HCT116 (cell line): ENCODE measurements around the gene GCAT. TPM values are rescaled to one million over a fixed set of nuclear protein-coding genes. Genes with fewer than 3 reads are reported as not detected.

Experiments used
- ATAC-seq: fragments of 200-7000 bp; cut with Tn5 transposase; 2 replicates; pipeline ENCODE4 v1.9.1; 2020; ENCODE audit warnings: mild to moderate bottlenecking, moderate library complexity
- BruUV-seq: library from RNA; stranded (reverse); fragments of 400-500 nt; replicated peaks from 2 replicates; lab custom pipeline; 2021; lab: Mats Ljungman, UMichigan
- CTCF ChIA-PET: fragments of 300-600 bp; sonication (Branson Sonifier 250); formaldehyde crosslinking; loops from one replicate; lab custom pipeline; 2021; ENCODE audit warnings: antibody characterized with exemption; lab: Charles Lee
- POLR2A ChIA-PET: fragments of 300-600, 350-600 bp; sonication (Branson Sonifier 250); formaldehyde crosslinking; loops from one replicate; lab custom pipeline; 2021; ENCODE audit warnings: antibody characterized with exemption; lab: Charles Lee
- RAD21 ChIA-PET, 2 experiments: fragments of 300-600 bp; sonication (Branson Sonifier 250); formaldehyde crosslinking; loops; one replicate each; lab custom pipeline; 2023; ENCODE audit warnings: low total read pairs in 2 of 2; ENCODE audit not compliant: uncharacterized antibody in 2 of 2, unreplicated experiment in 2 of 2, low non-redundant PET in 1 of 2; lab: Charles Lee
- DNase-seq: peaks from one replicate; pipeline ENCODE4 v3.0.0-alpha.2; 2010; ENCODE audit warnings: low read depth, low spot score
- H2AFZ ChIP-seq: fragments of 200-600 bp; shearing (Covaris generic), sonication (generic); 2 replicates; pipeline ENCODE4 v1.6.1; 2017; ENCODE audit warnings: low read depth, mixed run types, mixed read lengths, antibody characterized with exemption, low read length; ENCODE audit not compliant: poor library complexity, severe bottlenecking
- H3K27ac ChIP-seq: 2 replicates; pipeline ENCODE4 v1.5.1; 2012; ENCODE audit warnings: low read depth, low read length
- H3K27me3 ChIP-seq: fragments of 200-600 bp; sonication (generic); 2 replicates; pipeline ENCODE4 v1.6.1; 2016; ENCODE audit warnings: mixed run types, low read length, mixed read lengths; ENCODE audit not compliant: insufficient read depth
- H3K36me3 ChIP-seq, 2 experiments: fragments of 200-500 bp in 1 of 2; fragments of 200-600 bp in 1 of 2; sonication (Bioruptor generic) in 1 of 2; sonication (generic) in 1 of 2; 2 replicates each; pipeline versions ENCODE4 v1.5.1 to v1.6.1; 2014 to 2016; ENCODE audit warnings: low read length in 2 of 2, inconsistent platforms in 1 of 2, mixed read lengths in 1 of 2, mixed run types in 1 of 2; ENCODE audit not compliant: insufficient read depth in 2 of 2, control insufficient read depth in 1 of 2
- H3K4me1 ChIP-seq, 2 experiments: fragments of 200-600 bp in 1 of 2; sonication (generic) in 1 of 2; 2 replicates each; pipeline versions ENCODE4 v1.5.1 to v1.6.1; 2012 to 2017; ENCODE audit warnings: low read length in 2 of 2, inconsistent platforms in 1 of 2, mild to moderate bottlenecking in 1 of 2, mixed read lengths in 1 of 2, mixed run types in 1 of 2, moderate library complexity in 1 of 2; ENCODE audit not compliant: insufficient read depth in 2 of 2, control insufficient read depth in 1 of 2
- H3K4me2 ChIP-seq: fragments of 200-600 bp; sonication (generic); 2 replicates; pipeline ENCODE4 v1.6.1; 2017; ENCODE audit warnings: mixed run types, low read length, mixed read lengths
- H3K4me3 ChIP-seq, 2 experiments: fragments of 200-600 bp in 1 of 2; sonication (generic) in 1 of 2; replicated peaks in 1 of 2; 2 replicates each; pipeline ENCODE4 v1.5.1; 2011 to 2016; ENCODE audit warnings: low read length in 2 of 2, control low read depth in 1 of 2, low read depth in 1 of 2, mild to moderate bottlenecking in 1 of 2, mixed read lengths in 1 of 2, mixed run types in 1 of 2
- H3K79me2 ChIP-seq: fragments of 200-600 bp; sonication (generic); 2 replicates; pipeline ENCODE4 v1.6.1; 2017; ENCODE audit warnings: mild to moderate bottlenecking, mixed run types, low read length, moderate library complexity, mixed read lengths; ENCODE audit not compliant: insufficient read depth
- H3K9ac ChIP-seq: fragments of 200-600 bp; sonication (generic); 2 replicates; pipeline ENCODE4 v1.6.1; 2016; ENCODE audit warnings: low read length, mixed read lengths
- H3K9me2 ChIP-seq: fragments of 200-600 bp; sonication (generic), shearing (Covaris generic); 2 replicates; pipeline ENCODE4 v1.6.1; 2017; ENCODE audit warnings: mixed run types, mild to moderate bottlenecking, moderate library complexity; ENCODE audit not compliant: insufficient read depth
- H3K9me3 ChIP-seq, 2 experiments: fragments of 200-500 bp in 1 of 2; fragments of 200-600 bp in 1 of 2; sonication (Bioruptor generic) in 1 of 2; sonication (generic) in 1 of 2; 2 replicates each; pipeline ENCODE4 v1.6.1; 2014 to 2017; ENCODE audit warnings: low read length in 2 of 2, mixed read lengths in 2 of 2, inconsistent platforms in 1 of 2, low read depth in 1 of 2, mild to moderate bottlenecking in 1 of 2, mixed run types in 1 of 2, moderate library complexity in 1 of 2; ENCODE audit not compliant: control insufficient read depth in 1 of 2, insufficient read depth in 1 of 2
- H4K20me1 ChIP-seq: fragments of 200-600 bp; sonication (generic), shearing (Covaris generic); 2 replicates; pipeline ENCODE4 v1.6.1; 2017; ENCODE audit warnings: mixed run types, mild to moderate bottlenecking, moderate library complexity; ENCODE audit not compliant: insufficient read depth
- CBX3 ChIP-seq: IDR thresholded peaks from 2 replicates; pipeline ENCODE4 v1.6.1; 2012; ENCODE audit warnings: low read depth
- ELF1 ChIP-seq: IDR thresholded peaks from 2 replicates; pipeline ENCODE4 v1.6.1; 2012; ENCODE audit warnings: low read depth, borderline replicate concordance
- EZH2 ChIP-seq: fragments of 200-600 bp; sonication (generic); IDR thresholded peaks from 2 replicates; pipeline ENCODE4 v1.6.1; 2017; ENCODE audit warnings: antibody characterized with exemption, mixed run types
- FOSL1 ChIP-seq: IDR thresholded peaks from 2 replicates; pipeline ENCODE4 v1.6.1; 2012; ENCODE audit warnings: low read depth
- JUND ChIP-seq: IDR thresholded peaks from 2 replicates; pipeline ENCODE4 v1.6.1; 2012
- POLR2AphosphoS5 ChIP-seq: IDR thresholded peaks from 2 replicates; pipeline ENCODE4 v1.6.1; 2011; ENCODE audit warnings: mild to moderate bottlenecking, low read depth, low read length, moderate library complexity
- RAD21 ChIP-seq: IDR thresholded peaks from 2 replicates; pipeline ENCODE4 v1.6.1; 2012; ENCODE audit warnings: low read depth, mild to moderate bottlenecking
- SP1 ChIP-seq: IDR thresholded peaks from 2 replicates; pipeline ENCODE4 v1.6.1; 2012; ENCODE audit warnings: low read depth
- TCF7L2 ChIP-seq: IDR thresholded peaks from 2 replicates; pipeline ENCODE4 v1.7.0; 2011; ENCODE audit warnings: borderline replicate concordance, inconsistent platforms; ENCODE audit not compliant: insufficient read depth, insufficient read length; ENCODE audit errors: extremely low read depth
- ZFX ChIP-seq: fragments of 450-650 bp; IDR thresholded peaks from 2 replicates; pipeline ENCODE4 v1.6.1; 2017
- ZNF274 ChIP-seq: fragments of 200-500 bp; sonication (Bioruptor generic); IDR thresholded peaks from 2 replicates; pipeline ENCODE4 v1.6.1; 2014; ENCODE audit warnings: mild to moderate bottlenecking, low read depth, low read length, inconsistent platforms
- intact Hi-C: fragments of 100-400 bp; cut with micrococcal nuclease; formaldehyde crosslinking; loops from 2 replicates; pipeline ENCODE4 v1.10.0; 2022
- total RNA-seq: library from RNA; stranded (reverse); gene quantifications from one replicate; pipeline ENCODE4 v1.2.1, GENCODE V29; 2021; ENCODE audit not compliant: unreplicated experiment
- TF ChIP-seq, protein P1 (sequence below), 3 experiments: fragments of 200-600 bp in 1 of 3; sonication (generic) in 1 of 3; IDR thresholded peaks in 2 of 3; conservative IDR thresholded peaks in 1 of 3; 2 replicates each; pipeline ENCODE4 v1.5.1; 2012 to 2017; ENCODE audit warnings: low read depth in 2 of 3, low read length in 2 of 3, antibody characterized with exemption in 1 of 3, borderline replicate concordance in 1 of 3, control low read depth in 1 of 3, mild to moderate bottlenecking in 1 of 3, mixed read lengths in 1 of 3, mixed run types in 1 of 3, moderate library complexity in 1 of 3; ENCODE audit not compliant: insufficient read depth in 1 of 3
- TF ChIP-seq, protein P2 (sequence below): IDR thresholded peaks from 2 replicates; pipeline ENCODE4 v1.6.1; 2012
- TF ChIP-seq, protein P3 (sequence below): IDR thresholded peaks from 2 replicates; pipeline ENCODE4 v1.6.1; 2012
- TF ChIP-seq, protein P4 (sequence below): IDR thresholded peaks from 2 replicates; pipeline ENCODE4 v1.6.1; 2011; ENCODE audit warnings: mild to moderate bottlenecking, low read length, moderate library complexity; ENCODE audit not compliant: insufficient replicate concordance; ENCODE audit errors: extremely low read depth

The GCAT gene
- total RNA-seq, 1 experiment from 2014 or later = 88.7 TPM

DNA sequence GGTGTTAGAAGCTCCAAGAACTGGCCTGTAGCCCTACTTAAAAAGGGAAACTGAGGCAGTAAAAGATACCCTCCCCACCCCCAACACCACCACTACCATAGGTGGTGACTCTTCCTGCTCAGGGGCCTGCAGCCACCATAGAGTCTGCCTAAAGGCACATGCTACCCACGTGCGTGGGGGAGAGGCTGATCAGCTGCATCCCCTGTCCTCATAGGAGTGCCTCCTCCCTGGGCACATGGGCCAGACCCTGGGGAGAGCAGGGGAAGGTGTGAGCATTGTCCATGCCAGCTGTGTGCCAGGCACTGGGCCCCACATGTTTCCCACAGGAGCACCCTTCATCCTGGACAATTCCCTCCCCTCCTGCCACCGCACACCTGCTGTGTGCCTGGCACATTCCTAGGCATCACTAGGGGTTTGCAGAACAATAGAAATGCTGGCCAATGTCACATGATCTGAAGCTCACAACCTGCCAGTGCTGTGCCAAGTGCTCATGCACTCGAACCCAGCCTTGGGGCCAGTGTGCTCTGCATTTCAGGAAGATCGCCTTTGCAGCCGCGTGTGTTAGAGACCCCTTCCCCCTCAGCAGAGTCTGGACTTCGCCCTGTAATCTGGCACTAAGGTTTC lies 41.7 kb upstream of the GCAT start:
- ChIA-PET RAD21 (no interaction called here), POLR2A (no interaction called here), CTCF (no interaction called here)
- no peak overlapping the region for H2AFZ ChIP-seq
- H4K20me1 ChIP-seq = no peaks in the 10 kb centered on the region
- TSS peak; percentile 0 for BruUV-seq
- H3K27ac ChIP-seq = peak overlapping the region; percentile 10; the same call in 1 of the 2 replicates
- H3K27me3 ChIP-seq = no peaks in the 10 kb centered on the region
- no peak overlapping the region for H3K9ac ChIP-seq
- peaks cover 26 to 53% of the 10 kb centered on the region in 2 experiments for H3K36me3 ChIP-seq
- H3K9me2 ChIP-seq = no peaks in the 10 kb centered on the region
- H3K79me2 ChIP-seq = no peaks in the 10 kb centered on the region; the same call in 1 of the 2 replicates
- no peak overlapping the region for H3K4me2 ChIP-seq
- intact Hi-C loops = no loop called here
- no peak for ATAC-seq
- DNase-seq = no peak
- H3K4me1 ChIP-seq = peaks cover 12 to 49% of the 10 kb centered on the region in 2 experiments
- no peaks in the 10 kb centered on the region for H3K9me3 ChIP-seq
- peak; percentile 33; the same call in 1 of the 2 replicates for TF ChIP-seq POLR2AphosphoS5
- no peak for TF ChIP-seq EZH2
- TF ChIP-seq, all 23 proteins: peak for 1
- no peak overlapping the region for H3K4me3 ChIP-seq

DNA sequence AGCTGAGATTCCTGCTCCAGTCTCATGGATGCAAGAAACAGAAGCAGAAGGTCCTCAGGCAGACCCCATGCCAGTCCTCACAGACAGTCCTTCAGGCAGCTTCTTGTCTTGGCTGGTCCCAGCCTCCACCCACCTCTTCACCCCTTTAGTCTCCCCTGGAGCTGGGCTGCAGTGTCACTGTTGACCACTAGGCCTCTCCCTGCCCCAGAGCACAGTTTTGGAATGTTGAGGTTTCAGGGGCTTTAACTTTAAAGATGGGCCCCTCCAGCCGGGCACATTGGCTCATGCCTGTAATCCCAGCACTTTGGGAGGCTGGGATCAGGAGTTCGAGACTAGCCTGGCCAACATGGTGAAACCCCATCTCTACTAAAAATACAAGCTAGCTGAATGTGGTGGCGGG lies 39.5 kb upstream of the GCAT start:
- Histone ChIP-seq H3K9me2 (no peaks in the 10 kb centered on the region), H2AFZ (no peak overlapping the region), H3K36me3 (peaks cover 31 to 63% of the 10 kb centered on the region in 2 experiments), H4K20me1 (no peaks in the 10 kb centered on the region), H3K27ac (no peak overlapping the region), H3K4me1 (peaks cover 0 to 28% of the 10 kb centered on the region in 2 experiments; a peak in 1 of 4 replicates), H3K9ac (no peak overlapping the region), H3K27me3 (no peaks in the 10 kb centered on the region), H3K9me3 (no peaks in the 10 kb centered on the region), H3K4me2 (no peak overlapping the region), H3K79me2 (no peaks in the 10 kb centered on the region; the same call in 1 of the 2 replicates), H3K4me3 (no peak overlapping the region)
- intact Hi-C loops = no loop called here
- RAD21 ChIA-PET = no interaction called here
- no TSS peak for BruUV-seq
- CTCF ChIA-PET = interaction anchor here (0.9 to 2.2 kb wide), 5 partner anchors 13 to 18 kb away, joined by 3 to 9 read pairs (median 3); no protein-coding TSS in a partner anchor
- TF ChIP-seq ZFX = no peak
- TF ChIP-seq, protein P1, sequence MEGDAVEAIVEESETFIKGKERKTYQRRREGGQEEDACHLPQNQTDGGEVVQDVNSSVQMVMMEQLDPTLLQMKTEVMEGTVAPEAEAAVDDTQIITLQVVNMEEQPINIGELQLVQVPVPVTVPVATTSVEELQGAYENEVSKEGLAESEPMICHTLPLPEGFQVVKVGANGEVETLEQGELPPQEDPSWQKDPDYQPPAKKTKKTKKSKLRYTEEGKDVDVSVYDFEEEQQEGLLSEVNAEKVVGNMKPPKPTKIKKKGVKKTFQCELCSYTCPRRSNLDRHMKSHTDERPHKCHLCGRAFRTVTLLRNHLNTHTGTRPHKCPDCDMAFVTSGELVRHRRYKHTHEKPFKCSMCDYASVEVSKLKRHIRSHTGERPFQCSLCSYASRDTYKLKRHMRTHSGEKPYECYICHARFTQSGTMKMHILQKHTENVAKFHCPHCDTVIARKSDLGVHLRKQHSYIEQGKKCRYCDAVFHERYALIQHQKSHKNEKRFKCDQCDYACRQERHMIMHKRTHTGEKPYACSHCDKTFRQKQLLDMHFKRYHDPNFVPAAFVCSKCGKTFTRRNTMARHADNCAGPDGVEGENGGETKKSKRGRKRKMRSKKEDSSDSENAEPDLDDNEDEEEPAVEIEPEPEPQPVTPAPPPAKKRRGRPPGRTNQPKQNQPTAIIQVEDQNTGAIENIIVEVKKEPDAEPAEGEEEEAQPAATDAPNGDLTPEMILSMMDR (IDR thresholded peaks at IDR 0.05 in 2 of 3, conservative IDR thresholded peaks at IDR 0.05 in 1 of 3; ENCODE audit: borderline replicate concordance in 1 of 3, insufficient read depth in 1 of 3, low read depth in 2 of 3, low read length in 2 of 3) = peak in 2 of 3 experiments; percentile 59 to 60; a peak in 4 of 6 replicates
- no peak for TF ChIP-seq ZNF274
- TF ChIP-seq EZH2 = no peak
- TF ChIP-seq RAD21 = peak; percentile 11; the same call in 1 of the 2 replicates
- no peak for TF ChIP-seq POLR2AphosphoS5
- TF ChIP-seq CBX3 = no peak
- no peak for TF ChIP-seq JUND
- TF ChIP-seq, protein P2, sequence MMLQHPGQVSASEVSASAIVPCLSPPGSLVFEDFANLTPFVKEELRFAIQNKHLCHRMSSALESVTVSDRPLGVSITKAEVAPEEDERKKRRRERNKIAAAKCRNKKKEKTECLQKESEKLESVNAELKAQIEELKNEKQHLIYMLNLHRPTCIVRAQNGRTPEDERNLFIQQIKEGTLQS = no peak
- TF ChIP-seq SP1 = no peak
- TF ChIP-seq, protein P3, sequence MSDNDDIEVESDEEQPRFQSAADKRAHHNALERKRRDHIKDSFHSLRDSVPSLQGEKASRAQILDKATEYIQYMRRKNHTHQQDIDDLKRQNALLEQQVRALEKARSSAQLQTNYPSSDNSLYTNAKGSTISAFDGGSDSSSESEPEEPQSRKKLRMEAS = no peak
- TF ChIP-seq ELF1 = no peak
- TF ChIP-seq, protein P4, sequence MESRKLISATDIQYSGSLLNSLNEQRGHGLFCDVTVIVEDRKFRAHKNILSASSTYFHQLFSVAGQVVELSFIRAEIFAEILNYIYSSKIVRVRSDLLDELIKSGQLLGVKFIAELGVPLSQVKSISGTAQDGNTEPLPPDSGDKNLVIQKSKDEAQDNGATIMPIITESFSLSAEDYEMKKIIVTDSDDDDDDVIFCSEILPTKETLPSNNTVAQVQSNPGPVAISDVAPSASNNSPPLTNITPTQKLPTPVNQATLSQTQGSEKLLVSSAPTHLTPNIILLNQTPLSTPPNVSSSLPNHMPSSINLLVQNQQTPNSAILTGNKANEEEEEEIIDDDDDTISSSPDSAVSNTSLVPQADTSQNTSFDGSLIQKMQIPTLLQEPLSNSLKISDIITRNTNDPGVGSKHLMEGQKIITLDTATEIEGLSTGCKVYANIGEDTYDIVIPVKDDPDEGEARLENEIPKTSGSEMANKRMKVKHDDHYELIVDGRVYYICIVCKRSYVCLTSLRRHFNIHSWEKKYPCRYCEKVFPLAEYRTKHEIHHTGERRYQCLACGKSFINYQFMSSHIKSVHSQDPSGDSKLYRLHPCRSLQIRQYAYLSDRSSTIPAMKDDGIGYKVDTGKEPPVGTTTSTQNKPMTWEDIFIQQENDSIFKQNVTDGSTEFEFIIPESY = no peak
- no peak for TF ChIP-seq FOSL1
- TF ChIP-seq TCF7L2 = no peak
- DNase-seq (no peak), ATAC-seq (peak; percentile 72)
- POLR2A ChIA-PET = interaction anchor here (1.7 kb wide), 1 partner anchor 9 kb away, joined by 5 read pairs; no protein-coding TSS in a partner anchor
